GM21447 (cell line): ENCODE measurements around the gene TTC39A.

Source experiments
- ATAC-seq: cut with Tn5 transposase; IDR thresholded peaks from one replicate; pipeline ENCODE4 v1.9.1; 2021; ENCODE audit not compliant: unreplicated experiment

TTC39A gene

GRCh38 chr1:51316113-51316845, 14.1 kb downstream of the TTC39A start:
- no peak for ATAC-seq

- no peak for ATAC-seq
Measured at GRCh38 chr1:51314974-51315373, 15.4 kb downstream of the TTC39A start.

- ATAC-seq: no peak
Measured at GRCh38 chr1:51313961-51314777, 16.2 kb downstream of the TTC39A start.

- ATAC-seq: no peak
Measured at GRCh38 chr1:51313268-51313852, 17.0 kb downstream of the TTC39A start.

- ATAC-seq: no peak
Measured at GRCh38 chr1:51312718-51313117, 17.6 kb downstream of the TTC39A start.

GRCh38 chr1:51311826-51312225, 18.5 kb downstream of the TTC39A start:
- ATAC-seq: no peak

GRCh38 chr1:51310871-51311613, 19.3 kb downstream of the TTC39A start:
- ATAC-seq: no peak

- no peak for ATAC-seq
Measured at GRCh38 chr1:51309291-51309690, 21.1 kb downstream of the TTC39A start.

- ATAC-seq: no peak
Measured at GRCh38 chr1:51308636-51309035, 21.7 kb downstream of the TTC39A start.

GRCh38 chr1:51306950-51307349, 23.4 kb downstream of the TTC39A start:
- no peak for ATAC-seq

GRCh38 chr1:51305371-51305823, 25.0 kb downstream of the TTC39A start:
- ATAC-seq: no peak

GRCh38 chr1:51304360-51304759, 26.0 kb downstream of the TTC39A start:
- ATAC-seq: no peak

GRCh38 chr1:51303751-51304251, 26.6 kb downstream of the TTC39A start:
- peak; percentile 38 for ATAC-seq

GRCh38 chr1:51303315-51303714, 27.0 kb downstream of the TTC39A start:
- ATAC-seq: no peak

GRCh38 chr1:51302746-51303145, 27.6 kb downstream of the TTC39A start:
- ATAC-seq: no peak

GRCh38 chr1:51302270-51302669, 28.1 kb downstream of the TTC39A start:
- ATAC-seq: no peak

GRCh38 chr1:51301844-51302162, 28.6 kb downstream of the TTC39A start:
- ATAC-seq: no peak

- no peak for ATAC-seq
Measured at GRCh38 chr1:51301152-51301843, 29.1 kb downstream of the TTC39A start.

GRCh38 chr1:51299981-51300670, 30.2 kb downstream of the TTC39A start:
- ATAC-seq: no peak
